B cell (primary cell): ENCODE results near the gene USP9X. TPM values are rescaled to one million over a fixed set of nuclear protein-coding genes. Genes with fewer than 3 reads are reported as not detected.

ENCODE experiments used
- ATAC-seq: fragments of 200-7000 bp; cut with Tn5 transposase; one replicate; pipeline ENCODE4 v1.10.0; 2021; ENCODE audit warnings: low read depth, mild to moderate bottlenecking, moderate number of reproducible peaks, moderate library complexity
- CTCF ChIA-PET: fragments of 350-600 bp; sonication (Branson Sonifier 250); formaldehyde crosslinking; loops from one replicate; lab custom pipeline; 2021; ENCODE audit warnings: antibody characterized with exemption, inconsistent platforms; lab: Charles Lee
- POLR2A ChIA-PET: fragments of 350-600 bp; sonication (Branson Sonifier 250); formaldehyde crosslinking; loops from one replicate; lab custom pipeline; 2021; ENCODE audit warnings: antibody characterized with exemption; lab: Charles Lee
- DNase-seq: peaks from one replicate; pipeline ENCODE4 v3.0.0; 2013
- H2AFZ ChIP-seq: 2 replicates; pipeline ENCODE4 v1.6.1; 2012; ENCODE audit warnings: mild to moderate bottlenecking, low read depth, low read length; ENCODE audit not compliant: insufficient read depth, poor library complexity, severe bottlenecking
- H3K27ac ChIP-seq, 2 donors: 1 replicate in 1 of 2; 2 replicates in 1 of 2; pipeline ENCODE4 v1.5.1; 2012 to 2013; ENCODE audit warnings: low read length in 2 of 2, mild to moderate bottlenecking in 2 of 2, moderate library complexity in 1 of 2
- H3K27me3 ChIP-seq, 4 experiments: fragments of 200-600 bp in 1 of 4; sonication (generic) in 1 of 4; replicated peaks in 1 of 4; 1 replicate in 2 of 4; 2 replicates in 2 of 4; pipeline versions ENCODE4 v1.6.1 to v1.7.0; 2013 to 2016; ENCODE audit warnings: low read length in 3 of 4, mild to moderate bottlenecking in 2 of 4, mixed read lengths in 1 of 4, moderate library complexity in 1 of 4; ENCODE audit not compliant: insufficient read depth in 4 of 4, control insufficient read depth in 3 of 4; ENCODE audit errors: control extremely low read depth in 1 of 4
- H3K36me3 ChIP-seq, 2 experiments: replicated peaks in 1 of 2; 1 replicate in 1 of 2; 2 replicates in 1 of 2; pipeline versions ENCODE4 v1.6.1 to v1.7.1; 2013; ENCODE audit warnings: low read length in 1 of 2; ENCODE audit not compliant: insufficient read depth in 2 of 2, control insufficient read depth in 1 of 2; ENCODE audit errors: control extremely low read depth in 1 of 2, extremely low read depth in 1 of 2
- H3K4me1 ChIP-seq, 2 donors: fragments of 200-600 bp in 1 of 2; sonication (generic) in 1 of 2; 1 replicate in 1 of 2; 2 replicates in 1 of 2; pipeline versions ENCODE4 v1.5.1 to v1.6.1; 2013 to 2017; ENCODE audit warnings: low read length in 2 of 2; ENCODE audit not compliant: control insufficient read depth in 2 of 2, insufficient read depth in 2 of 2
- H3K4me2 ChIP-seq: replicated peaks from 2 replicates; pipeline ENCODE3; 2012; ENCODE audit warnings: mild to moderate bottlenecking, low read depth, low read length; ENCODE audit not compliant: poor library complexity, severe bottlenecking
- H3K4me3 ChIP-seq, 5 experiments: fragments of 200-600 bp in 1 of 5; sonication (generic) in 1 of 5; 1 replicate in 3 of 5; 2 replicates in 2 of 5; pipeline versions ENCODE4 v1.5.1 to v1.7.0; 2011 to 2016; ENCODE audit warnings: low read length in 4 of 5, mild to moderate bottlenecking in 4 of 5, low read depth in 2 of 5, control low read depth in 1 of 5, moderate library complexity in 1 of 5; ENCODE audit not compliant: insufficient read depth in 1 of 5; ENCODE audit errors: control extremely low read depth in 1 of 5, extremely low read depth in 1 of 5
- H3K79me2 ChIP-seq: fragments of 200-600 bp; sonication (generic); one replicate; pipeline ENCODE4 v1.6.0; 2016; ENCODE audit warnings: low read length; ENCODE audit not compliant: control insufficient read depth, insufficient read depth
- H3K9ac ChIP-seq: fragments of 200-600 bp; sonication (generic); 2 replicates; pipeline ENCODE4 v1.6.1; 2017; ENCODE audit warnings: mild to moderate bottlenecking, low read length, moderate library complexity
- H3K9me3 ChIP-seq, 3 donors: one replicate each; pipeline versions ENCODE4 v1.6.1 to v1.7.1; 2013; ENCODE audit warnings: low read length in 2 of 3; ENCODE audit not compliant: control insufficient read depth in 2 of 3, insufficient read depth in 1 of 3; ENCODE audit errors: control extremely low read depth in 1 of 3
- H4K20me1 ChIP-seq: 2 replicates; pipeline ENCODE4 v1.6.0; 2012; ENCODE audit warnings: mild to moderate bottlenecking, low read length; ENCODE audit not compliant: insufficient read depth, control insufficient read depth, poor library complexity, severe bottlenecking
- H3K27ac Mint-ChIP-seq: one replicate; pipeline ENCODE4 v1.8.0; 2021; ENCODE audit warnings: mixed read lengths
- H3K27me3 Mint-ChIP-seq: one replicate; pipeline ENCODE4 v1.8.0; 2021; ENCODE audit warnings: mixed read lengths
- H3K4me1 Mint-ChIP-seq: one replicate; pipeline ENCODE4 v1.8.0; 2021; ENCODE audit warnings: mixed read lengths
- H3K4me3 Mint-ChIP-seq: one replicate; pipeline ENCODE4 v1.8.0; 2021; ENCODE audit warnings: mixed read lengths
- H3K9me3 Mint-ChIP-seq: one replicate; pipeline ENCODE4 v1.8.0; 2022; ENCODE audit warnings: mixed read lengths; ENCODE audit not compliant: insufficient read depth
- CTCF ChIP-seq: fragments of 200-600 bp; IDR thresholded peaks from one replicate; pipeline ENCODE4 v1.8.0; 2022; ENCODE audit warnings: antibody characterized with exemption, mild to moderate bottlenecking
- EZH2 ChIP-seq: IDR thresholded peaks from 2 replicates; pipeline ENCODE4 v1.6.1; 2012; ENCODE audit warnings: borderline replicate concordance, low read depth, mild to moderate bottlenecking, moderate library complexity, low read length; ENCODE audit not compliant: insufficient read depth, poor library complexity, severe bottlenecking
- WGBS: methylation state at CpG from one replicate; pipeline ENCODE4 v1.1.5; 2013; ENCODE audit warnings: missing lambda C conversion rate; ENCODE audit not compliant: insufficient coverage; 5-methylcytosine and 5-hydroxymethylcytosine counted together
- intact Hi-C: fragments of 100-400 bp; cut with micrococcal nuclease; formaldehyde crosslinking; loops from one replicate; pipeline ENCODE4 v1.10.0; 2022
- polyA plus RNA-seq: library from polyadenylated mRNA; depleted of rRNA; stranded (reverse); fragments of >200 nt; gene quantifications from 2 replicates; pipeline ENCODE4 v1.2.3, GENCODE V29; 2012
- total RNA-seq, 2 donors: library from RNA; stranded (reverse); fragments of 120-200 nt in 1 of 2; gene quantifications; 1 replicate in 1 of 2; 2 replicates in 1 of 2; pipeline versions ENCODE4 v1.2.3 to v1.2.4, GENCODE V29; 2013 to 2022

The USP9X gene
- total and polyA plus RNA-seq, 2 donors (not counting 1 experiment from before 2014, with no cell fraction given) = 9.6 to 87.6 TPM

- Histone ChIP-seq H4K20me1 (peaks cover 93% of the 10 kb centered on the region), H3K4me2 (no peak overlapping the region), H3K9ac (no peak overlapping the region), H3K4me3 (no peak overlapping the region), H3K4me1 (peaks cover 41 to 71% of the 10 kb centered on the region in 2 donors), H3K9me3 (no peaks in the 10 kb centered on the region), H3K79me2 (peaks cover 100% of the 10 kb centered on the region), H3K27ac (no peak overlapping the region), H2AFZ (no peak overlapping the region), H3K36me3 (no peaks in the 10 kb centered on the region), H3K27me3 (no peaks in the 10 kb centered on the region)
- Mint-ChIP-seq H3K4me3 (no peak overlapping the region), H3K9me3 (no peaks in the 10 kb centered on the region), H3K27me3 (no peaks in the 10 kb centered on the region), H3K27ac (no peak overlapping the region), H3K4me1 (peaks cover 72% of the 10 kb centered on the region)
- no peak for ATAC-seq
- 94% methylated on average over 3 of the region's 6 CpGs for WGBS
- DNase-seq = no peak
- intact Hi-C loops = no loop called here
- TF ChIP-seq CTCF (no peak), EZH2 (no peak)
- CTCF ChIA-PET = no interaction called here
- POLR2A ChIA-PET = no interaction called here
These were observed 7.5 kb downstream of the USP9X start for GRCh38 chrX:41092776-41093175.

- Histone ChIP-seq H3K36me3 (no peaks in the 10 kb centered on the region), H3K27me3 (no peaks in the 10 kb centered on the region), H3K4me2 (peak overlapping the region; percentile 24), H3K79me2 (peaks cover 100% of the 10 kb centered on the region), H3K4me3 (no peak overlapping the region), H2AFZ (no peak overlapping the region), H3K9me3 (no peaks in the 10 kb centered on the region), H3K4me1 (peaks cover 27 to 47% of the 10 kb centered on the region in 2 donors), H3K27ac (no peak overlapping the region), H3K9ac (no peak overlapping the region), H4K20me1 (peaks cover 100% of the 10 kb centered on the region)
- peak overlapping the region; percentile 30 for H3K4me3 Mint-ChIP-seq
- H3K4me1 Mint-ChIP-seq = peaks cover 69% of the 10 kb centered on the region
- CTCF ChIA-PET = interaction anchor here (1.5 to 1.8 kb wide), 2 partner anchors 19 to 443 kb away, joined by 3 to 12 read pairs; no protein-coding TSS in a partner anchor
- no peaks in the 10 kb centered on the region for H3K9me3 Mint-ChIP-seq
- intact Hi-C loops = no loop called here
- ATAC-seq (no peak), DNase-seq (no peak)
- no CpG with 5 or more reads among the region's 1 CpG for WGBS
- H3K27ac Mint-ChIP-seq = no peak overlapping the region
- no peaks in the 10 kb centered on the region for H3K27me3 Mint-ChIP-seq
- TF ChIP-seq CTCF (no peak), EZH2 (no peak)
- POLR2A ChIA-PET = no interaction called here
These were observed 9.9 kb downstream of the USP9X start for GRCh38 chrX:41095174-41095573.
